HG02678 (cell line): Measurements from ENCODE around the gene TMEM150A.
"Not testable (repeated sequence)": the region's sequence is repeated elsewhere in the genome, so short reads cannot be mapped to it uniquely, and the experiment has no call there.

Experiments used
- ATAC-seq: cut with Tn5 transposase; IDR thresholded peaks from one replicate; pipeline ENCODE4 v1.9.1; 2021; ENCODE audit warnings: mild to moderate bottlenecking, moderate library complexity; ENCODE audit not compliant: unreplicated experiment

TMEM150A gene

DNA sequence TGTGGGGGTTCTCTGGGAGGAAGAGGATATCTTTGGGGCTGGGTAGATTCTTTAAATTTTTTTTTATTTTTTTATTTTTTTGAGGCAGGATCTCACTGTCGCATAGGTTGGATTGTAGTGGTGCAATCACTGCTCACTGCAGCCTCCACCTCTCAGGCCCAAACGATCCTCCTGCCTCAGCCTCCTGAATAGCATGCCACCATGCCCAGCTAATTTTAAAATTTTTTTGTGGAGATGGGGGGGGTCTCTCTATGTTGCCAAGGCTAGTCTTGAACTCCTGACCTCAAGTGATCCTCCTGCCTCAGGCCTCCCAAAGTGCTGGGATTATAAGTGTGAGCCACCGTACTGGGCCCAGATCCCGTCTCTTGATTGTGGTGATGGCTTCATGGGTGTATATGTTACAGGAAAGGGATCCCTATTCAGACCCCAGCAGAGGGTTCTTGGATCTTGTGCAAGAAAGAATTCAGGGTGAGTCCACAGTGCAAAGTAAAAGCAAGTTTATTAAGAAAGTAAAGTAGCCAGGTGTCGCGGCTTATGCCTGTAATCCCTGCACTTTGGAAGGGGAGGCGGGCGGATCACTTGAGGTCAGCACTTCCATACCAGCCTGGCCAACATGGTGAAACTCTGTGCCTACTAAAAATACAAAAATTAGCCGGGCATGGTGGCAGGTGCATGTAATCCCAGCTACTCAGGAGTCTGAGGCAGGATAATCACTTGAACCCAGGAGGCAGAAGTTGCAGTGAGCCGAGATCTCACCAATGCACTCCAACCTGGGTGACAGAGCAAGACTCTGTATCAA is 11.4 kb upstream of the TMEM150A start:
- no peak for ATAC-seq

DNA sequence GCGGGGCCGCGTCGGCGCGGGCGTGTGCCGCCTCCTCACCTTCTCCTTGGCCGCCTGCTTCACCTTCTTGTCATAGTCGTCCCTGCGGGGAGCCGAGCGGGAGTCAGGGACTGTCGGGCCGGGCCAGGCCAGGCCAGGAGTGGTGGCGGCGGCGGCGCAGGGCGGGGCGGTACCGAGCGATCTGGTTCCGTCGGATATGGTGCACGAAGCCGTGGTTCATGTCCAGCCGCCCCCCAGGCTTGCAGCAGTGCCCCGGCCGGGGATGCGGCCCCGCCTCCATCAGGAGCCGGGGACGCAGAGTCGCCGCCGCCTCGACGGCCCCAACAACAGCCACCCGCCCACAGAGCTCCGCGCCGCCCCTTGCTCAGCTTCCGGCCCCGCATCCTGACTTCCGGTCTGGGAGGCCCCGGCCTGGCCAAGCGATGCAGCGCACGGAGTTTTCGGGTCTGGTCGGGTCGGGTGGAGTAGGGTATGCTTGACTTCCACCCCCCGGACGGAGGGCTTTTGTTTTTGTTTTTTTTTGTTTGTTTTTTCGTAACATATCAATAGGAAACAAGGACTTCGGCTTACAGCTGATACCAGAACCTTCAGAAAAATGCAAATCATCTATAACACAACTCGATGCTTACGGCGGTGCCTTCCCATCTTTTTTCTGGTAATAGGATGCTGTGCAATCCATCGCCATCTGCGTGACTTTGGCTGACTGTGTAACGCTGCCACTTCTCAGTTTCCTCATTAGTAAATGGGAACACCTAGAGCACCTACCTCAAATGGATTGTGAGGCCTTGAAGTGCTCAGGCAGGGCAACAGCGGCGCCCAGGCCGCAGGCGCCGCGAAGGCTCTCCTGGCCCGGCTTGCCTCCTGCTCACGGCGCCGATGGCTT is 9.4 kb upstream of the TMEM150A start, which contains the start of gene C2orf68:
C2orf68 (minus strand) TSS at position 362 of the 883 bp plus-strand sequence; CDS start at position 280, 82 bp downstream.
- ATAC-seq: peak; percentile 74

DNA sequence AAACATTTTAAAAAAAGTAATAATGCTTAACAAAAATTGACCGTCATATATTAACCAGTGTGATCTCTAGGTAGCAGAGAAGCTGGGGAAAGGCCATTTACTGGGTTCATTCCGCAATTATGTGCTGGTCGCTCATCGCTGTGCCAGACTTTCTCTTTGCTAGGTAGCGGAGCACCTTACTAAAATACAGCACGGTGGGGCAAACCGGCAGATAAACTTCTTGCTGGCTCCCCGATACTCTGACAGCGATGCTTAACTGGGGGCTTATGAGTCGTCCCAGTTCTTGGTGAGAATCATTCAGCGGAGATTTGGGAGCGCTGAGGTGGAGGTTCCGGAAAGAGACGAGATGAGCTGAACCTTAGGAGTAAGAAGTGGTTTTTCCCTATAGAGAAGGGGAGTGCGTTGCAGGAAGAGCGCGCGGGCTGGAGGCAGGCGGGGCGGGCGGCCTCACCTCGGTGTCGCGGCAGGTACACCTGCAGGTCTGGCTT is 8.8 kb upstream of the TMEM150A start:
- no peak for ATAC-seq

DNA sequence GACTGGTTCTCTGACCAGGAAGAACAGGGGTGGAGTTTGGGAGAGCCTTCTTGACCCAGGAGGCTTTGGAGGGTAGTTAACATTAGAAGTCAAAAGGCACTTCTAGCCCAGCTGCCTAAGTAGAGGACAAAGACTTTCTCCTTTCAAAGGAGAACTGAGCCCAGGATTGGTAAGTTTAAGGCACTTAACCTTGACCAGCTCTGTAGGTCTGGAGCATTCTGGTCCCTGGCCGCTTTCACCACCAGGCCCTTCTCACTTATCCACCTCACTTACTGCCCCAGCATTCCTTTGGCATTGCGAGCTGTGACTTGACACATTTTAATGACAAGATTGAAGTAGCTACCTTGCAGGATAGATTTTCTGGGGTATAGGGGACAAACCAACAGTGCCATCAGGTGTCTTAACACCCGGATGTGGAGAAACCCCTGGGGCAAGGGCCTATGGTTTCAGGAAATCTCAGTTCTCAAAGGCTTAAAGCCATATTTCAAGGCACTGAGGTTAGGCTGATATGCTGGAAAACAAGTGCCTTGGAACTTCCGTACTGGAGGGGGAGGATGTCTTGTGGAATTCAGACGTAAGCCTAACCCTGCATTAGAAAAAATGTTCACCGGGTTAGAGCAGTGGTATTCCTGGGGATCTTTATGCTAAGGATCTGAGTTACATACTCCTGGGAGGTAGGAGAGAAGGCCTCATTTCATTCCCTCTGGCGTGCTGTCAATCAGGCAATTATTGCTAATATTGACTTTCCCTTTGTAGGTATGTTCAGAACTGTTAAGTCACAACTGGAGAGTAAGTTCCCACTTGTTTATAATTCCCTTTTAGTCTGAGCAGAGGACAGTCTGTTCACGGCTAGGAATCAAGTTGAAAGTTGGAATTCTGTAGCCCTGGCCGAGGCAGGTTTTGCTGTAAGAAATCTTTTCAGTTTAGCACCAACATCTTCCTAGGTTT is 5.0 kb upstream of the TMEM150A start:
- ATAC-seq: no peak

DNA sequence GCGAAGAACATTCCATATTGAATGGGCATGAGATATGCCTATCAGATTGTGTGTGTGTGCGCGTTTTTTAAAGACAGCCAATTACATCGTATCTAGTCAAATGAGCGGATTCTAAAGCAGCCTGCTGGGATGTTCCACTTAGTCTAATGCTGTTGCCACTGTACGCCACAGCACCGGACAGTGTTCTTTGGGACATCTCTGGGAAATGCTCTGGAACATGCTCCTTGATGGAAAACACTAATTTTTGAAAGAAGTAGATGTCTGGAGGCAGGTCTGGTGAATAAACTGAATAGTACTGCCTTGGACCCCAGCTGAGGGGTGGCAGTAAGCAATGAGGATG is 3.6 kb upstream of the TMEM150A start:
- ATAC-seq: no peak

DNA sequence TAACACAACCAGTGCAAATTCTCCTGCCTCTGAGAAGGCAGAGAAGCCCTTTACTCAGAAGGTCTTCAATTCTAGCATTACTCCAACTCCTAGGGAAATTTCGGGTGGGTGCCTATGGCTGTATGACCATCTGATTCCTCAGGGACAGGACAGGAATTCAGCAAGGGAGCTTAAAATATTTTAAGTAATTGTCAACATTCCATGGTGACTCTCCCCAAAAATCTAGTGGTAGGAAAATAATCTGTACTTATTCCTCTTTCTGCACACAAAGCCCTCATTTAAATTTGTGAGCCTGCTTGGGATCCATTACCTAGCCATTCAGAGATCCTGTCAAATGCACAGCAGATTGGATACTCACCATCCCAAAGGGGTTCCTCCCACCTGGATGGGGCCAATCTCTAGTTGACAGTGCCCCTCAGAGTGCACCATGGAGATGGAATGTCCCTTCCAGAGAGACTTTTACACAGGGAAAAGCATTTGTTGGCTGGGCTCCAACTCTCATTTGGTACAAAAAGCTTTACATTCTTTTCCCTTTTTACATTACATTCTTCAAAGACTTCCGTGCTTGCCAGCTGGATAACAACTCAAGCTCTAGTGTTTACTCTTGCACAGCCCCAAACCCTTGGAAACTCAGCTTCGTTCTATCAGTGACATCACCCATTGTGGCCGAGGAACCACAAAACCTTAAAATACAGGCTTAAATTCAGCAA is 3.1 kb upstream of the TMEM150A start:
- no peak for ATAC-seq

DNA sequence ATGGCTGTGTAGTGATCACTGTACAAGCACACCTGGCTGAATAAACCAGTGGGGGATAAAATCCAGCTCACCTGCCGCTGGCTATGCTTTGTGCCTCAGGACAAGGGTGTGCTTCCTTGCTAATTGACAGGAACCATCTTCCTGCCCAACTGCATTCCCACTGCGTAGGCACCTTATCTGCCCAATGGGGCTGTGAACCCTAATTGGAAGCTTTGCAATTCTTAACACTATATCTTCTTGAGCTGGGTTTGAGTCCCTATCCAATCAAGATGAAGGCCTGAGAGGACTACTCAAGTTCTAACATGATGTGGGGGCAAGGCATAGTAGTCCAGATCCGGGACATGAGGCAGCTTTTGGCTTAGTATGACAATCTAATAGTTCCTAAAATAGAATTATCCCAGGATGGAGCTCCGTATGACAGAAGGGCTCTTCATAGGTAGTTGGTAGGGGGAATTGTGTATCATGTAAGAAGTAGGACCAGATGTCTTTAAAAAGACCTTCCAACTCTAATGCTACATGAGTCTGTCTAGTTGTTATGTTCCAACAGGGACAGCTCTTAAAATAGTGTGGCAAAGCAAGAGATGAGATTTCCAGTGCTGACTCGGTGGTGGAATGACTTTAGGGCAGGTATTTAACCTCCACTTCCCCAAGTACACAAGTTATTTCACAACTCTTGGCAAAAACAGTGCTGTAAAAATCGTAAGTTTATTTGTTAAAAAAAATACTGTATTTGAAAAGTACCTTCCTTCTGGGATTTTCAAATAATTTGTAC is 2.3 kb upstream of the TMEM150A start:
- no peak for ATAC-seq

DNA sequence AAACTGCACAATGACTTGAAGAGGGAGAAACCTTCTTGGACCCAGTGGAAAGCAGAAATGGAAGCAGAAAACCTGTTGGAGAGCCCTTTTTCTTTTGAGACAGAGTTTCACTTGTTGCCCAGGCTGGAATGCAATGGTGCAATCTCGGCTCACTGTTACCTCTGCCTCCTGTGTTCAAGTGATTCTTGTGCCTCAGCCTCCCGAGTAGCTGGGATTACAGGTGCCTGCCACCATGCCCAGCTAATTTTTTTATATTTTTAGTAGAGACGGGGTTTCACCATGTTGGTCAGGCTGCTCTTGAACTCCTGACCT is 1.6 kb upstream of the TMEM150A start:
- not testable (repeated sequence) for ATAC-seq

DNA sequence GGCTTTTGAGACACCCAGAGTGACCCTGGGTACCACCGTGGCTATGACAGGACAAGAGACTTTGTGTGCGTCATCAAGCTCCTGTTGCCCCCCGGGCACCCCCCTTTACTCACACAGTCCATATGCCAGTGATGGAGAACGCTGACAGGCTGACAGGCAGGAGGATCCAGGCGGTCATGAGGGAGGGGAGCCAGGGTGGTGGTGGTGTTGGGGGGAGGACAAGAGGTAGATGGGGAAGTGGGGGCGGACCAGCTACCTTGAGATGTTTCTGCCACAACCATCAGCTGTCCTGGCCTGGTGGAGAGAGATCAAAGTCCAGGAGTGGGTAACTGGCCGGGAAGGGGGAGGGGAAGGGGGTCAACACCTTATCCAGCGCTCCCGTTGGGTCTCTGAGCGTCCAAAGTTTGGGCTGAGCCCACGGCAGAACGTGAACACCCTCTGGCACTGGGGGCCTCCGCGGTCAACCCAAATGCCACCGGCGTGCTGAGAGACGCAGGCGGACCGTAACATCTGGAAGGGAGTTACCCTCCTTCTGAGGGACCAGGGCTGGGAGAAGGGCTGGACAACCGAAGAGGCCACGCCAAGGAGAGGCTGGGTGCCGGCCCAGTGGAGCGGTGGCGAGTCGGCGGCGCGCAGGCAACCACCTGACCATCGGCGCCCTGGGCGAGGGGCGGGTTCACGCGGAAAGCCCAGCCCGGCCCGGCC is 575 bp downstream of the TMEM150A start:
- peak; percentile 46 for ATAC-seq

DNA sequence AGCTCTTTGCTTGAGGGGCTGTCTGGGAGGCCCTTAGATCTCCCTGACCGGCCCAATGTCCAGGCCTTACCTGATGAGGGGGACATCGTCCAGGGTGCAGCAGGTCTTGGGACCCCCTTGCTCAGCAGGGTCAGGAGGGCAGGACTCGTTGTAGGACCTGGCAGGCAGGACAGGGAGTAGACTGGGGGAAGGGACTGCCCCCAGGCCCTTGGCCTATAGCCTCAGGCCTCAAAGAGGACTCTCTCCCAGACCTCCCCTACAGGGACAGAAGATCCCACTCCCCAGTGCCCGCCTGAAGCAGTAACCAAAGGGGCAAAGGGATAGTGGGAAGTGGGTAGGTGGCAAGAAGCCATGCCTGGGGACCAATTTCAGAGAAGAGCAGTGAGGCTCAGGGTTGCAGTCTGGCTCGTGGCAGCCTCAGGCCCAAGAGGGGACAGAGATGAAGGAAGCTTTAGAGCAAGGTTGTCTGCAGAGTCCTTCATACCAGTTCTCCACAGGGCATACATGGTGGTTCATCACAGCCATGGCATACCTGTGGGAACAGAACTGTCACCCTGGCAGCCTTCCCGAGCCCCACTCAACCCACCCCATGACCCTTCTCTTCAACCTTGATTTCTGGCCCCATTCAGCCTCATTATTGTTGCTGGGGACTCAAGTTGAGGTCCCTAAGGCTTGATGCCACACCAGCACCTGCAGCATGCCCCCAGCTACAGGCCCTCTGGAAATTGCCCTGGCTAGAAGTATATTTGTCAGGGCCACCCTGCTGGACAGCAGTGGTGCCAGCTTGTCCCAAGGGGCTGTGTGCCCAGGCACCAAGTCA is 1.3 kb downstream of the TMEM150A start:
- ATAC-seq: no peak

DNA sequence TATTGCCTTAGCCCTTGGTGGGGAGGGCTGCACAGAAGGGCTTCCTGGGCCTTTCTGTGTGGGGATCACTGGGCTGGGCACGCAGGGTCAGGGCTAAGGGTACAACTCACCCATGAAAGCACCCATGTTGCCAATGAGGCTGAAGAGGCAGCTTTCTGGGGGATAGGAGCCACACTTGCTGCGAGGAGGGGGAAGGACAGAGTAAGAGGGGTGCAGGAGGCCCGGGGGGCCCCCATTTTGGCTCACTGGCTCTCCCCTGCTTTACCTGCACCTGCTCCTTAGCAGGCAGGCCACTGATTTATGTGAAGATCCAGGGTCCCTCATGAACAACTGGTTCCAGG is 2.3 kb downstream of the TMEM150A start:
- ATAC-seq: no peak

DNA sequence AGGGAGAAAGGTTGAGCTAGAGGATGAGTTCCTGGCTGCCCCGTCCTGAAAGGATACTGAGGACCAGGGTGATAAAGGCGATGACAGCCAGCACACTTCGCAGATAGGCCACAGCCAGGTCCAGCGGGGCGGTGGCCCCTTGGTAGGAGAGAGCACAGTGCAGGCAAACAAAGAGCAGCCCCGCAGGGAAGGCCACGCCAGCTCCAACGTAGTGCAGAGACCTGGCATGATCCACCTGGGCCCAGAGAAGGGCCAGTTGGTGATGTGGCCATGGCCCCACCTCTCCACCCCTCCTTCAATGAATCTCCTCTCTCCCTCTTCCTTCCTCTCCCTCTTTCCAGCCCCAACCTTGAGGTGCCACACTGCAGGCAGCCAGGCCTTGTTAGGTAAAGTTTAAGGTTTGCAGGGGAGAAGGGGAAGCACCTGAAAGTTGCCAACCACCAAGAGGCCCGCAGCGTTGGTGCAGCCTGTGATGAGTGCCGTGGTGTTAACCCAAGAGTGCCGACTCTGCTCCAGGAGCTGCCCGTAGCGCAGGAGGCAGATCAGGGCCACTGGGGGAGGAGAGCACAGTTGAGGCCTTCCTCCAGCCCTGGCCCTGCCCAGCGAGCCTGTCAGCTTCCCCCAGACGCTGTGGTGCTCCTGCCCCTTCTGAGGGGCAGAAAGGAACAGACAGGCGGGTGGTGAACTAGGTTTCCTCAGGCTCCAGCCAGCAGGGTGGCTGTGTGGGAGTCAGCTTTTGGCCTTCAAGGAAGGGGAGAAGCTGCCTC is 2.8 kb downstream of the TMEM150A start:
- ATAC-seq: no peak

DNA sequence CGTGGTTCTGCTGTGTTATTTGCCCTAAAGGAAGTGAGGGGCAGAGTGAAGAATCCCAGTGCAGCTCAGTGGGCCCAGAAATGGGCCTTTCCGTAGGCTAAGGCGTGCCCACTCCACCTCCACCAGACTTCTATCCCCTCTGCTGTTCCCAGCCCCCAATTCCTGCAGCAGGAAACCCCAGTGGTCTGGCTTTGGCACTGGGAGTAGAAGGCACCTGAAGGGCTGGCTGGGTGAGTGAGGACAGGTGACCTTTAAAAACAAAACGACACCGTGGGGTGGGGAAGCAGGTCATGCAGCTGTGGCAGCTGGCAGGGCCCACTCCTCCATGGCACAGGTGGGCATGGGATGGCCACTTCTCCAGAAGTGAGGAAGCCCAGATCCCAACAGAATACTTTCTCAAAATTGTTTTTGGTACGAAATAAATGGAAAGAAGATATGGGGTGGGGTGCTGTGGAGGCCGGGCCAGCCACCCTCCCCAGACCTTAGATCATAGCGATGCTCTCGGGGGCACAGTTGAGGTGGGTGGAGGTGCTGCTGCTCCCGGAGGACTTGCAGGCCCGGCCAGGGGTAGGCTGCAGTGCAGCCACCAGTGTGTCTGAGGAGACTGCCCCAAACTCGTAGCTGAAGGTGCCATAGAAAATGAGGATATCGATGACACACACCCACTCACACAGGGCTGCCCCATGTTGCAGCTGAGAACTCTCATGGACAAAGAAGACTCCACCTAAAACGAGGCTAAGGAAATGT is 3.7 kb downstream of the TMEM150A start:
- no peak for ATAC-seq

DNA sequence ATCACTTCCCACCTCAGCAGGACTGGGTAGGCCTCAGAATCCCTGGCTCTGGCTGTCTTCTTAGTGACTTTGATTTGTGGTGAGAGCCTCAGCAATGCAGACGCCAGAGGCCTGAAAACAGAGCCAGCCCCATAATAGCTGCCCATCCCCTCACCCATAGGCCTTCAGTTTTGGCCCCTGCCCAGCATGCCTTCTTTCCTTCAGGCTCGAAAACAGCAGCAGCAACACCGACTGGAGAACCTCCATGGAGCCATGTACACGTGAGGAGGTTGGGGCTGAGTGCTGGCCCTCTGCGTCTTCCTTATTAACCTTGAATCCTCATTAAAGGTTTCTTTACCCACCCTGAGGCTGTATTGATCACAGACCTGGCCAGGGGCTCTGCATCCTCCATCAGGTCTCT is 5.3 kb downstream of the TMEM150A start:
- ATAC-seq: no peak

DNA sequence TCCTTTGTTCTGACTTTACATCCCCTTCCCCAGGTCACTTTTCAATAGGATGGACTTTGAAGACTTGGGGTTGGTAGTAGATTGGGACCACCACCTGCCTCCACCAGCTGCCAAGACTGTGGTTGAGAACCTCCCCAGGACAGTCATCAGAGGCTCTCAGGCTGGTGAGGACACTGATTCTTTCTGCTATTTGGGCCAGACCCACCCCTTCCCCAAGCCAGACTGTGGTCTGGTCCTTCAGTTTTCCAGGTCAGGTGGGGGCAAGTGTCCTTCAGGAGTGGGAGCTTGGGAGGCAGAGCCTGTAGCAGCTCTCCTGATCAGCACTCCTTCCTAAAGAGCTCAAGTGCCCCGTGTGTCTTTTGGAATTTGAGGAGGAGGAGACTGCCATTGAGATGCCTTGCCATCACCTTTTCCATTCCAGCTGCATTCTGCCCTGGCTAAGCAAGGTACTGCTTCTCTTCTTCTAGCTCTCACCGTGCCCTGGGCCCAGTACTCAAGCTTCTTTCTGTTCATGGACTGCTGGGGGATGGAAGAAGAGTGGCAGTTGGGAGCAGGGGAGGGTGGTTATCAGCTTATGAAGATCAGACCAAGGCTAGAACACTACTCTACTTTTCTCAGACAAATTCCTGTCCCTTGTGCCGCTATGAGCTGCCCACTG is 5.9 kb downstream of the TMEM150A start:
- no peak for ATAC-seq

DNA sequence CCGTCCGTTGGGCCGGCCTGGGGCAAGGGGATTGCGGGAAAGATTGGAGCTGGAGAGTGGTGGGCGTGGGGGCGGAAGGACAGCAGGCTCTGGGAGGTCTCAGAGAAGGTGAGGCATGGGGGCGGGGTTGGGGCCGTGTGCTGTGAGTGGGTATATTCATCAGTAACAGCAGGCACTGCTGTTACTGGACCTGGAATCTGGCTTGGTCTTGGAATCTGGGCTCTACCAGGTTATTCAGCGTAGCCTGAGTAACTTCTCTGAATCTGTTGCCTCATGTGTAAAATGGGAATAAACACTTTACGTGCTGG is 6.5 kb downstream of the TMEM150A start:
- ATAC-seq: no peak
